CD4-positive, alpha-beta T cell treated with Interleukin-4 for 1 hour (primary cell): ENCODE data around the gene ARHGEF1.
"Not testable (repeated sequence)": the region's sequence is repeated elsewhere in the genome, so short reads cannot be mapped to it uniquely, and the experiment has no call there.

Experiments used
- DNase-seq, 2 donors: peaks; one replicate each; pipeline ENCODE4 v3.0.0-alpha.2; 2020 to 2022

Gene ARHGEF1

DNA sequence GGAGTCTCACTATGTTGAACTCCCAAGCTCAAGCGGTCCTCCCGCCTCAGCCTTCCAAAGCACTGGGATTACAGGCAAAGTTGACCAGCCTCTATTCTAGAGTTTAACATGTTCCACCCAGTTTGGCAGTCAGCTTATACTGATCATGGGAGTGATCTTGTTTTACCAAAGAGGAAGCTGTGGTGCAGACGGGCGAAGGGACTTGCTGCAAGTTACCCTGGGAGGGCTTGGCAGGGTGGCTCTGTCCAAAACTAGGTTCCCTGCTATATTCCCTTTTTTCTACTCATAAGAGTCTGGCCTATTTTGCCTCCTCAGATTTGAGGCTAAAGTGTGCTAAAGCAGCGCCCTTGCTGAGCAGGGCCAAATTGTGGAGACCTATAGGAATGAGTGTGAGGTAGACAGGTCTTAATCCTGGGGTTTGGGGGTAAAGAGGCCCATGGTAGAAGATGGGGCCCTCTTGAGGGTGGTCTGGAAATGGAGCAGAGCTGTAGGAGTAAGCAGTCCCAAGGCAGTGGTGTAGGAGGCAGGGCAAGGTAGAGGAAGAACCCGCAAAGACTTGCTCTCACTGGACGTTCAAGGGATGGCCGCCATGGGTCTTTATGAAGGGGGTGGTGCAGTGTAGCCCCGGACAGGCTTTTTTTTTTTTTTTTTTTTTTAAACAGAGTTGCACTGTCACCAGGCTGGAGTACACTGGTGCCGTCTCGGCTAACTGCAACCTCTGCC lies 19.6 kb upstream of the ARHGEF1 start:
- no peak for DNase-seq

DNA sequence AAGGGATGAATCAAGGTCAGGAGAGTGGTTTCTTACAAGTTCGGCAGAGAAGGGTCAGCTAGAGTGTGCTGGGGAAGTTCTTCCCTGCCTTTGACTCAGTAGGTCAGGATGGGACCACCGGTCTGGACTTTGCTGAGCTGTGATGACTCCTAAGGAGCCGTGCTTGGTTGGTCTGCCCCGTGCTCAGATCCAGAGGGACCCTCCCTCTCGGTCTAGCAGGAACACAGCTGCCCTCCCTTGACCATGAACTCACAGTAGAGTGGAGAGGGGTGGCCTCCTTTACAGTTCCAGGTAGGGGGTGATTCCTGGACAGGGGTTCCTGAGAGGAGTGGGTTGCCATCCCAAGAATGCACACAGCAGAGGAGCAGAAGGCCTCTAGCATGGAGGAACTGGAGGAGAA lies 18.6 kb upstream of the ARHGEF1 start:
- no peak for DNase-seq

GRCh38 chr19:41866284-41866683 lies 16.7 kb upstream of the ARHGEF1 start:
- DNase-seq = no peak

DNA sequence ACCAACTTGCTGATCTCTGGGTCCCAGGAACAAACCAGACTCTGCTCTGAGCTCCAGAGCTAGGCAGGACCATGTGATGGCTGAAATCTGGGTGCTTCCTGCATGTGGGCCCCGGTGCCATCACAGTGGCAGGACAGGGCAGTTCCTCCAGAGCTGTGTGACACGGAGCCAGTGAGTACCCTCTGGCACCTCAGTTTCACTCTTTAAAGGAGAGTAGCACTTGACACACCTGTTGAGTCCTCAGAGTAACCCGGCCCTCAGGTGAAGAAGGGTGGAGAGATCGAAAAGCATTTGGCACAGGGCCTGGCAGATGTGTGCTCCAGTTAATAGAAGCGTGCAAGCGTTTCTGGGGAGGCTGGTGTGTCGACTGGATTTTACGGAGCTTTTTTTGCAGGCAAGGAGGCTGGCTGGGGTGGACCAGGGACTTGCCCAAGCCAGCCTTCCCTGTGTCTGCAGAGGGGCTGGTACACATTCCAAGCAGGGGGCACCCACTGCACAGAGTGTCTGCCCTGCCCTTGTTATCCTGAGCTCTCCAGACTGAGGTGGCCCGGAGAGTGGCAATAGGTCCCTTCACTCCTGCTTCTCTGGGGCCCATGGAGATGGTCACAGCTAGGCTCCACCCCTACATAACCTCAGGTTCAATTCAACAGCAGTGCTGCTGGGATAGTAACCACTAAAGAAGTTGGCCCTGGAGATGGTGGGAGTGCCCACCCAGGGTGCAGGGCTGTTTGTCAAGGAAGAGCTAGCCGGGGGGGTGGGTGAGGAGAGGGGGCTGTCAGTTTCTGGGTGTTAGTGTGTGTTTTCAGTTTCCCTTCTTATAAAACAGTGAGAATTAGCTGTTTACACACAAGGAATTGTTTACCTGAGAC lies 14.6 kb upstream of the ARHGEF1 start:
- no peak for DNase-seq

DNA sequence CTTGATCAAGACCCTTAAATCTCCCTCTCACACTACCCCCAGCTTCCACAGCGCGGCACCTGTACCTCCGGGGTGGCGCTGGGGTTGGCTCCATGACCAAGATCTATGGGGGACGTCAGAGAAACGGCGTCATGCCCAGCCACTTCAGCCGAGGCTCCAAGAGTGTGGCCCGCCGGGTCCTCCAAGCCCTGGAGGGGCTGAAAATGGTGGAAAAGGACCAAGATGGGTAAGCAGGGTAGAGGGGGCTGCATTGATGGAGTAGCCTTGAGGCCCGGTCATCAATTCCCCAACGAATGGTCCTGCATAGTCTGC lies 14.0 kb upstream of the ARHGEF1 start:
- DNase-seq = no peak

GRCh38 chr19:41869374-41869955 lies 13.5 kb upstream of the ARHGEF1 start:
- DNase-seq = no peak

- no peak for DNase-seq
Measured at GRCh38 chr19:41870401-41870873, 12.5 kb upstream of the ARHGEF1 start.

GRCh38 chr19:41871573-41872383 lies 11.2 kb upstream of the ARHGEF1 start:
- DNase-seq = peak; percentile 56 to 72

DNA sequence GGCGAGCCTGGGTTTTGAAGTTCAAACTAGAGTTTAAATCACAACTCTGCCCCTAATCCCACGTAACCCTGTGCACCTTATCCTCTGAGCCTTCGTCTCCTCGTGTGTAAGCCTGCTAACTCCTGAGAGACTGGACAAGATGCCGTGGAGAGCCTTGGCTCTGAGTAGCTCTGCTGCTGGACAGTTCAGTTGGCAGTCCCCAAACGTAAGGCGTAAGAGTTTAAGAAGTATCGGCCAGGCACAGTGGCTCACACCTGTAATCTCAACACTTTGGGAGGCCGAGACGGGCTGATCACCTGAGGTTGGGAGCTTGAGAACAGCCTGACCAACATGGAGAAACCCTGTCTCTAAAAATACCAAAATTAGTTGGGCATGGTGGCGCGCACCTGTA lies 10.6 kb upstream of the ARHGEF1 start:
- DNase-seq = no peak

DNA sequence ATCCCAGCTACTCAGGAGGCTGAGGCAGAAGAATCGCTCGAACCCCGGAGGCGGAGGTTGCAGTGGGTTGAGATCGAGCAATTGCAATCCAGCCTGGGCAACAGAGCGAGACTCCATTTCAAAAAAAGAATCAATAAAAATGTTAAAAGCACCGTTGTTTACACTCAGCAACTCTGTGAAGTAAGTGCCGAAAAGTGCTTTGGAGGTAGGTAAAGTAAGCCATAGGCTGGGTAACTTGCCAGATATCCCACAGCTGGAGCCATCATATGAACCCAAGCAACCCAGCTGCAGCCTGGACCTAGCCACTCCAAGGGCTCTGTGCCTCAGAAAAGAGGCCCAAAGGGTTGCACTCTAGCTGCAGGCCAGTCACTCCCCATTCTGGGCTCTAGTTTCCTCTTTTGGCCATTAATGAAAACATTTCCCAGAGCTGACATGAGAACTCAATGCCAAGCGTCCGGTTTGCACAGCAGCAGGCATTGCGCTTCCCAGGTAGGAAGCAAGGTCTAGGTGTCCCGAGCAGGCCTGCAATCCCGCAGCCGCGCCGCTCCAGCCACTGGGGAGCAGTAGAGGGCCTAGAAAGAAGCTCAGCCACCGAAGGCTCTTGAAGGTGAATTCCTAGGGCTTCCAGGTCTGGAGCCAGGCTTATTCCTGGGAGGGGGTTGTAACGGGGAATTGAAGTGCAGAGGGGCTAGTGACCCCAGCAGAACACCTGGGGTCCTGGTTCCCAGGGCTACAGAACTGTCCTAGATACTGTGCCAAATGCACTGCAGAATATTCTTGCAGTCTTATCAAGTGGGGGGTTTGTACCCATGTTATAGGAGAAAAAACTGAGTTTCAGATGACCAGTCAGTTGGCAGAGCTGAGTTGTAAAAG lies 10.0 kb upstream of the ARHGEF1 start:
- DNase-seq = peak; percentile 70 to 71

GRCh38 chr19:41875973-41876372 lies 7.0 kb upstream of the ARHGEF1 start:
- not testable (repeated sequence) for DNase-seq

GRCh38 chr19:41876847-41877832 lies 5.8 kb upstream of the ARHGEF1 start, which contains the start of gene CD79A:
TSS of gene CD79A (plus strand) at chr19:41877279. CDS start at chr19:41877305, 26 bp downstream.
- DNase-seq = peak in 1 of 2 donors; percentile 91

GRCh38 chr19:41877916-41878905 lies 4.8 kb upstream of the ARHGEF1 start:
- DNase-seq = peak in 1 of 2 donors; percentile 57

DNA sequence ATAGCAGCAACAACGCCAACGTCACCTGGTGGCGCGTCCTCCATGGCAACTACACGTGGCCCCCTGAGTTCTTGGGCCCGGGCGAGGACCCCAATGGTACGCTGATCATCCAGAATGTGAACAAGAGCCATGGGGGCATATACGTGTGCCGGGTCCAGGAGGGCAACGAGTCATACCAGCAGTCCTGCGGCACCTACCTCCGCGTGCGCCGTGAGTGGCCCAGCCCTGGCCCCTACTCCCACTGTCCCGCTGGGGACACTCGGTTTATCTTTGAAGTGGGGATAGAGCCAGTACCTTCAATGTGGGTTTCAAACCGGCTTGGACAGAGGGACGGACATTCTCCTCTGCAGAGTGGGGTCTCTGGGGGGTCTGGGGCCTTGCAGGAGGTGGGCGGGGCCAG lies 3.9 kb upstream of the ARHGEF1 start:
- DNase-seq = no peak

- DNase-seq = no peak
Measured at GRCh38 chr19:41879670-41880328, 3.2 kb upstream of the ARHGEF1 start.

DNA sequence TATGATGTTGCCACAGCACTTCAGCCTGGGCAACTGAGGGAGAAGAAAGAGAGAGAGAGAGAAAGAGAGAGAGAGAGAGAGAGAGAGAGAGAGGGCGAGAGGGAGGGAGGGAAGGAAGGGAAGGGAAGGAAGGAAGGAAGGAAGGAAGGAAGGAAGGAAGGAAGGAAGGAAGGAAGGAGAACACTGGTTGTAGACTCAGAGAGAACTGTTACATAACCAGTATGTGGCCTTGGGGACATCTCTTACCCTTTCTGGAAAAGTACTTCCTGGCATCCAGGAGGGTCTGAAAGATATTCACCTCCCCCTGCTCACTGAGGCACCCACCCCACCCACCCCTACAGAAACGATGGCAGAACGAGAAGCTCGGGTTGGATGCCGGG lies 2.7 kb upstream of the ARHGEF1 start:
- no peak for DNase-seq

DNA sequence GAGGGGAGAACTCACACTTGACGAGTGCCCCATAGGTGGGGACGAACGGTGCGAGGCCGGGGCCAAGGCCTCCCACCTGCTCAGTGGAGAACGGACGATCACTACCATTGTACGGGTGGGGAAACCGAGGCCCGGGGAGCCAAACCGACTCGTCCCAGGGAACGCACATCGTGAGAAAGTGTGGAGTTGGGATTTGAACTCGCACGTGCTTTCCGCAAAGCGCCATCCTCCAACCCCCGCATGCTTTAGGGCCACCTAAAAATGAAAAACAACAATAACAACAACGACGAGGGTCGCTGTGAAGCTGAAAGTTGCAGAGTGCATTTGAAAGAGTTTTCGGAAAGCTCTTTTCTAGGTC lies 458 bp downstream of the ARHGEF1 start:
- no peak for DNase-seq

DNA sequence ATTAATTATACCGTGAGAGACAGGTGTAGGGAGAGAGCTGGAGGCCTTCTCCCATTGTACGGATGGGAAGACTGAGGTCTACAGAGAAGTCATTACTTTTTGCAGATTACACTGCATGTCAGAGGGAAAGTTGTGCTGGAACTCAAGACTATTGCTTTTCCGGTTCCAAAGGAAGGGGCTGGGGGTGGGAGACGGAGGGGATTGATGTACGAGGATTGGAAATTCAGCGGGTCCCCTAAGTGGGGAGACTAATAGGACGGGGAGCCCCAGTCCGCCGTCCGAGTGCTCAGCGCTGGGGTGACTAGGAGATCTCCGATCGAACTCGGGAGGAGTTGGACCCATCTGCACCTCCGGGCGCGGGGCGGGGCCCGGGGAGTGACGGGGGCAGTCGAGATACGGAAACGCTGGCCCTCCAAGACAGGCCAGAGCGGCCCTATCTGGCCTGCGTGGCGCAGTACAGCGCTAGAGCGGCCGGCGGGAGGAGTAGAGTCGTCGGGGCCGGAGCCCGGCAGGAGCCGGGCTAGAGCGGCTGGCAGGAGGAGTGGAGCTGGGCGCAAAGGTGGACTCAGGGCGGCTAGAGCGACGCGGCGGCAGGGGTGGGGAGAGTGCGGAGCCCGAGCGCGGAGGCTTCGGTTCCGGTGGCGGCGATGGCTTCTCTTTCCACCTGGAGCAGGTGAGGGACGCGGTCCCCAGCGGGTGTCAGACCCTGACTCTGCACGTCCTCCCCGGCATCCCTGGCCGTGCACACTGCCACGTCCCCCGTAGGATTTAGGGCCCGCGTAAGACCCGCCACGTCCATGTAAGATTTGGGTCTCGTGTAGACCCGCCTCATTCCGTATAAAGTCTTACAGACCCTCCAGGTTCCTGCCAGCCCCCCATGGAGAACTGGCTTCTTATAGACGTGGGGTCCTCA lies 1.1 kb downstream of the ARHGEF1 start:
- DNase-seq = peak; percentile 90 to 95
